ENCODE results near the gene LHFPL3. TPM values are rescaled to one million over a fixed set of nuclear protein-coding genes. Genes with fewer than 3 reads are reported as not detected.

Gene LHFPL3
- total and polyA plus RNA-seq, 9 donors: 0.04 to 0.53 (median 0.27) TPM; not detected in 4

GRCh38 chr7:104950754-104951153, 622.4 kb downstream of the LHFPL3 start:
- H3K9me3 ChIP-seq: no peaks in the 10 kb centered on the region
- no peaks in the 10 kb centered on the region for H3K27me3 ChIP-seq
- H3K36me3 ChIP-seq: no peaks in the 10 kb centered on the region
- H3K27ac ChIP-seq: no peak overlapping the region
- intact Hi-C loops (cut with DNase I): no loop called here
- H3K4me3 ChIP-seq: no peak overlapping the region
- no peak for DNase-seq
- TF ChIP-seq CTCF (IDR thresholded peaks at IDR 0.05): no peak
- TF ChIP-seq POLR2A (IDR thresholded peaks at IDR 0.05): no peak
- no peak for TF ChIP-seq EP300 (IDR thresholded peaks at IDR 0.05)
- WGBS, 3 donors: 3 to 8% (median 6%) methylated on average over 2 of the region's 2 CpGs
- H3K4me1 ChIP-seq (ENCODE audit: insufficient read depth): peaks cover 2% of the 10 kb centered on the region

DNA sequence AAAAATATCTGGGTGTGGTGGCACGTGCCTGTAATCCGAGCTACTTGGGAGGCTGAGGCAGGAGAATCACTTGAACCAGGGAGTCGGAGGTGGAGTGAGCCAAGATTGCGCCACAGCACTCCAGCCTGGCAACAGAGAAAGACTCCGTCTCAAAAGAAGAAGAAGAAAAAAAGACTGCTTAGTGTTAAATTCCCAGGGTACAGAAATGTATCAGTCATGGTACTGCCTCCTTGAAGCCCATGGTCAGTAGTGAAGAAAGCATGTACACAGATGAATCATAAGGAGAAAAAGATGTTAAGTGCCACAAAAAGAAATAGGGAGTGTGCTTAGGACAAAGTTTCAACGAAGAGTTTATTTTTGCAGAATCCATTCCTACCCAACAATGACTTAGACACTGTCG, 623.1 kb downstream of the LHFPL3 start:
- Histone ChIP-seq H3K27me3 (no peaks in the 10 kb centered on the region), H3K36me3 (no peaks in the 10 kb centered on the region), H3K4me3 (no peak overlapping the region), H3K27ac (no peak overlapping the region), H3K4me1 (ENCODE audit: insufficient read depth) (peaks cover 2% of the 10 kb centered on the region), H3K9me3 (no peaks in the 10 kb centered on the region)
- TF ChIP-seq POLR2A (IDR thresholded peaks at IDR 0.05) (no peak), CTCF (IDR thresholded peaks at IDR 0.05) (no peak), EP300 (IDR thresholded peaks at IDR 0.05) (no peak)
- 65 to 70% (median 67%) methylated on average over 7 of the region's 7 CpGs for WGBS, 3 donors
- intact Hi-C loops (cut with DNase I): no loop called here
- DNase-seq: no peak

- DNase-seq: no peak
- WGBS, 3 donors: 88 to 95% (median 88%) methylated on average over 2 of the region's 2 CpGs
- TF ChIP-seq CTCF (IDR thresholded peaks at IDR 0.05) (no peak), POLR2A (IDR thresholded peaks at IDR 0.05) (no peak)
- no peak overlapping the region for H3K27ac ChIP-seq
- no peak overlapping the region for H3K4me3 ChIP-seq
- intact Hi-C loops (cut with DNase I): no loop called here
- H3K36me3 ChIP-seq: no peaks in the 10 kb centered on the region
- H3K27me3 ChIP-seq: no peaks in the 10 kb centered on the region
- no peaks in the 10 kb centered on the region for H3K9me3 ChIP-seq
- H3K4me1 ChIP-seq (ENCODE audit: insufficient read depth): peaks cover 2% of the 10 kb centered on the region
Observed at GRCh38 chr7:104955276-104955675, 626.9 kb downstream of the LHFPL3 start.

Small RNA genes within 50 kb of the gene (small RNA-seq; reads per million reads assigned to genes)
- gene RN7SL8P: not detected

Other genes with a start within 250 kb of the LHFPL3 start
- gene ORC5, start 120.6 kb upstream of the LHFPL3 start, total RNA-seq: 10 to 100 TPM; 13.5 to 21.5 (median 17.3) TPM
- gene ORC5, start 120.6 kb upstream of the LHFPL3 start, polyA plus RNA-seq: 10 to 100 TPM; 11.9 to 15.9 TPM